ENCODE results near the gene RANBP9.

Gene RANBP9

DNA sequence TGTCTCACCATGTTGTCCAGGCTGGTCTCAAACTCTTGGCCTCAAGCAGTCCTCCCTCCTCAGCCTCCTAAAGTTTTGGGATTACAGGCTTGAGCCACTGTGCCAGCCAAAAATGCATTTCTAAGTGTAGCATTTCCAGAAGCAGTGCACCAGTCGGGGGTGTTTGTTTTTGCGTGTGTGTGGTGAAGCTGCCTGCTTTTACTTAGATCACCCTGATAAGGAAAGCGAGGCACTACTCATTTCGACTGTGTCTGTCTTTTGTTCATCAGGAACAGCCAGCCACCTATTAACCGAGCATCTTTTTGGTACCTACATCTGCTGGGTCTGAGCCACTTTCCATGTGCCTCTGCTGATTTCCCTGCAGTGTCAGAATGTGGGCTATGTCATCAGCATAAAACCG is 118.5 kb downstream of the RANBP9 start:
- DNase-seq = no peak

DNA sequence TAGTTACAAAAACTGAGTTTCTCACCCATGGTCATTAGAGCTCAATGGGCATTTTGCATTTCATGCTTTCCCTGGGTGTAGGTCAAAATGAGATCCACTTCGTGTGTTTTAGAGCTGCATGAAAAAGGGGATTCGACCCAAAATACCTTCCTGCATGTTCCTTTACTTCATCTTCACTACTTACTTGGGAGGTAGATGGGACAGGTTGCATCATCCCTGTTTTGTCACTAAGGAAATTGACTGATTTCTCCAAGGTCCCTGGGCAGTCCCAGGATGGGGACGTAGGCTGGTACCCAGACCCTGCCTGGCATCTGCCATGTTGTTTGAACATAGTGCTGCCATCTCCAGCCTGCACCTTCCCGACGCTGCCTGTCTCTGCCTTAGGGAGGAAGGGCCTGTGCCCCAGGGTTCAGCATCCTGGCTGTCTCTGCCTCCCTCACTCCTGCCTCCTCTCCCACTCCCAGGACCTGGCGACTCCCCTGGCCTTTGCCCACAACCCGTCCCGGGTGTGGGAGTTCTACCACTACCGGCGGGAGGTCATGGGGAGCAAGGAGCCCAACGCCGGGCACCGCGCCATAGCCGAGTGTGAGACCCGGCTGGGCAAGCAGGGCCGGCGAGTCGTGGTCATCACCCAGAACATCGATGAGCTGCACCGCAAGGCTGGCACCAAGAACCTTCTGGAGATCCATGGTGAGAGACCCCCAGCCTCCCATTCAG is 120.3 kb downstream of the RANBP9 start:
- DNase-seq = no peak

DNA sequence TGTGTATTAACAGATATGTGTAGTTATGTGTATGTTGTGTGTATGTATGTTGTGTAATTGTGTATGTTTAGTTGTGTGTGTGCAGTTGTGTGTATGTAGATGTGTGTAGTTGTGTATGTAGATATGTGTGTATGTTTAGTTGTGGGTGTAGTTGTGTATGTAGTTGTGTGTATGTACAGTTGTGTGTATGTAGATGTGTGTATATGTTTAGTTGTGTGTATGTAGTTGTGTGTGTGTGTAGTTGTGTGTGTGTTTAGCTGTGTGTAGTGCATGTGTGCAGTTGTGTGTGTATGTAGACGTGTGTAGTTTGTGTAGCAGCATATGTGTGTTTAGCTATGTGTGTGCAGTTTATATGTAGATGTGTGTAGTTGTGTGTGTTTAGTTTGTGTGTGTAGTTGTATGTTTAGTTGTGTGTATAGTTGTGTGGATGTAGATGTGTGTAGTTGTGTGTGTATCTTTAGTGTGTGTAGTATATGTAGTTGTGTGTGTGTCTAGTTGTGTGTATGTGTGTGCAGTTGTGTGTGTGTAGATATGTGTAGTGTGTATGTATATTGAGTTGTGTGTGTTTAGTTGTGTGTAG is 121.0 kb downstream of the RANBP9 start:
- no peak for DNase-seq

DNA sequence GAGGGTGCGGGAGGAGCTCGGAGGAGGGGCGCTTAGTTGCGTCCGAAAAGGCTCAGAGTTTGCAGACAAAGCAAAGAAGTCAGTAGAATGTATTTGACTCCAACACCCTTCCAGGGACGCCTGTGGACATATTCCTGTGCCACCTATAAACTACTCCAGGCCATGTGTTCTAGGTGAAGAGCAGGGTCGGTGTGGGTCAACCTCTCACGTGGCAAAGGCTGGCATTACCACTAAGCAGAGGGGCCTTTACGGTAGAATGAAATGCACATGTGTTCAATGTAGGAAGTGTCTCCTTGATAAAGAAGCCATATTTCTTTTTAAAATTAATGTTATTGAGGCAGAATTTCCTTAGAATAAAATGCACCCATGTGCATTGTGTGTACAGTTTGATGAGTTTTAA is 121.8 kb downstream of the RANBP9 start:
- no peak for DNase-seq

DNA sequence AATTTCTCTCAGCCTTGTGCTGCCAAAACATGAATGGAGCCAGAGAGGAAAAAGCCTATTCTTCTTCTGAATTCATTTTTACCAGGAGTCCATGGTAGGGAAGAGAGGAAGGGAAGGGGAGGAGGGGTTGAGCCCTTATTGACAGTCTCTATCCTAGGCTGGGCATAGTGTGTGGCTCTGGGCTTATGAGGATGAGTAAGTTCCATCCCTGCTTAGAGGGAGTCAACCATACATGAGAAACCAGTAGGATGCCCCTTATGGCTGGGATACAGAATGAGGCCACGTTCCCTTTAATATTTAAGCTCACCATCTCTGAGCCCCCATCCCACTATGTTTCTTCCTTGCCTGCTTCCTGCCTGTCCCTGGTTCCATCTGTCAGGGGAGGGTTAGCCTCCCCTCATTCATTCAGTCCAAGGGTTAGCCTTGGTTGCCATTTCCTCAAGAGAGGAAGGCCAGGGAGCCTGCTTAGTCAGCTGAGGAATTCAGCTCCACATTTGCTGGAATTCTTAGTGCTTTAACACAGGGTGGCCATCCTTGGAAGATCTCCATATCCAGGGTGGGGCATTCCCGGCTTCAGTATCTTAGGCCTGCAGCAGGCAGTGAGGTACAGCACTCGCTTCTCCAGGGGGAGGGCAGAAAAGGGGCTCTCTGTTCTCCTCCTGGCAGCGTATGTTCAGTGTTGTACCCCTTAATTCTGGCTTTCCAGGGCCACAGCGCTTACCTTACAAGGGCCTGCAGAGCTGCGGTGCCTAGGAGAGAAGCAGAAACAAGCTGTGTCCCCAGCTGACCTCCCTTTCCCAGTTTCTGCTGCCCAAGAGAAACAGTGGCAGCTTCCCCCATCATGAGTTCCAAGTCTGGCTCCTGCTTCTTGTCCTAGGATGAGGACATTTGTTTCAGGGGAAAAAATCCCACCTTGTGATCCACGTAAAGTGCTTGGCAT is 124.8 kb downstream of the RANBP9 start:
- DNase-seq = no peak

DNA sequence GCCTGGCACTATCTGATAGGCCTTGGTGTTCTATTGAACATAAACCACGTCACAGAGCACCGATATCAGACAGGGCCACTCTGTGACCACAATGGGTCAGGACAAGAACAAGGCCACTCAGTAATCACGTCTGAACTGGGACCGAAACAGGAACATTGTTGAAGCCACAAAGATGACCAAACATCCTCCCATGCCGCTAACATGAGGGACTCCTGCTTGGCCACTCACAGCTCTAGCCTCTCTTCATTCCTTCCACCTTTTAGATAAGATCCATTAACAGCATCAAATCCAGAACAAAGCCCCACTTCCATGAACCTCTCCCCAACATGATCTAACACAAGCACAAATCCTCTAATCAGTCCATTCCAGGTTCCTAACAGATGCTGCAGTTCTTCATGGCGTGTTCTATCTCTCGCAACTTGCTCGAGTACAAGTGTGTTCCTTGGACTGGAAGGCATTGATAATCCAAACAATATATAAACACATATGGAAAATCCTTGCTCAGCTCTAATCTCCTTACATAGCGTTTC is 129.9 kb downstream of the RANBP9 start:
- DNase-seq = no peak

DNA sequence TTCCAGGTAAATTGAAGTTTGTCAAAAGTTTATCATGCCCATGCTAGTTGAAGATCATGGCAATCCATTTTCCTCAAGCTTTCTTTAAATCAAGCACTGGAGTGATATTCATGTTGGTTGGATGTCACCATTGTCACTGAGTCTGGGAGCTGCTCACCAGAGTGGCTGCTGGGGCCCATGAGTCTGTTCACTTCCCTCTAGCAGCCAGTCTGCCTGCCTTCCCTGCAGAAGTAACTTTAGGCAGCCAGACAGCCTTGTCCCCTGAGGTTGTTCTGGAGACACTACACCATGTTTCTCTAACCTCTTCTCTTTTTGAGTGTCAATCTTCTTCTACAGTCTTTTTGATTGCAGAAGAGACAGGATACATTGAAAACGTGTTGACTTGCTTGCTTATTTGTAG is 131.7 kb downstream of the RANBP9 start:
- no peak for DNase-seq

DNA sequence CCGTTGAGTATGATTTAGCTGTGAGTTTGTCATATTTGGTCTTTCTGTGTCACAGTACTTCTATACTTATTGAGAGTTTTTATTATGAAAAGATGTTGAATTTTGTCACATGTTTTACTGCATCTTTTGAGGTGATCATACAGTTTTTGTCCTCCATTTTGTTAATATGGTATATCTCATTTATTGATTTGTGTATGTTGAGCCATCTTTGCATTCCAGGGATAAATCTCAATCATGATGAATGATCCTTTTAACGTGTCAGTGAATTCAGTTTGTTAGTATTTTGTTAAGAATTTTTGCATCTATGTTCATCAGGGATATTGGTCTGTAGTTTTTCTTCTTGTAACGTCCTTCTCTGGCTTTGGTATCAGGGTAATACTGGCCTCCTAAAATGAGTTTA is 133.7 kb downstream of the RANBP9 start:
- DNase-seq = no peak

DNA sequence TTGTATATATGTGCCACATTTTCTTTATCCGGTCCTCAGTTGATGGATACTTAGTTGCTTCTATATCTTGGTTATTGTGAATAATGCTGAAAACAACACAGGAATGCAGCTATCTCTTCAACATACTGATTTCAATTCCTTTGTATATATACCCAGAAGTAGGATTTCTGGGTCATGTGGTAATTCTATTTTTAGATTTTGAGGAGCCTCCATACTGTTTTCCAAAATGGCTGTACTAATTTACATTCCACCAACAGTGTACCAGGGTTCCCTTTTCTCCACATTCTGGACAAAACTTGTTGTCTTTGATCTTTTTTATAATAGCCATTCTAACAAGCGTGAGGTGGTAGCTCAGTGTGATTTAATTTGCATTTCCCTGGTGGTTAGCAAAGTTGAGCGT is 135.6 kb downstream of the RANBP9 start:
- no peak for DNase-seq

DNA sequence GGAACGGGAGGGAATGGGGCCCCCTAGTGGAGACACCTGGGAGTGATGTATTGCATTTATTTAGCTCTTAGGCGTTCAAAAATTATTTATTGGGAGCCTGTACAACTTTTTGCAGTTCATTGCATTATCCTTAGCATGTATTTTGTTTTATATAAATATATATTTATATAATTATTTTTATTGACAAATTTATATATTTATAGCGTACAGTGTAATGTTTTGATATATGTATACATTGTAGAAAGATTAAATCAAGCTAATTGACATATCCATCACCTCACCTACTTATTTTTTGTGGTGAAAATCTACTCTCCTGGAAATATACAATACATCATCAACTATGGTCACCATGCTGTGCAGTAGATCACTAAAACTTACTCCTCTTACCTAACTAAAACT is 136.3 kb downstream of the RANBP9 start:
- no peak for DNase-seq

DNA sequence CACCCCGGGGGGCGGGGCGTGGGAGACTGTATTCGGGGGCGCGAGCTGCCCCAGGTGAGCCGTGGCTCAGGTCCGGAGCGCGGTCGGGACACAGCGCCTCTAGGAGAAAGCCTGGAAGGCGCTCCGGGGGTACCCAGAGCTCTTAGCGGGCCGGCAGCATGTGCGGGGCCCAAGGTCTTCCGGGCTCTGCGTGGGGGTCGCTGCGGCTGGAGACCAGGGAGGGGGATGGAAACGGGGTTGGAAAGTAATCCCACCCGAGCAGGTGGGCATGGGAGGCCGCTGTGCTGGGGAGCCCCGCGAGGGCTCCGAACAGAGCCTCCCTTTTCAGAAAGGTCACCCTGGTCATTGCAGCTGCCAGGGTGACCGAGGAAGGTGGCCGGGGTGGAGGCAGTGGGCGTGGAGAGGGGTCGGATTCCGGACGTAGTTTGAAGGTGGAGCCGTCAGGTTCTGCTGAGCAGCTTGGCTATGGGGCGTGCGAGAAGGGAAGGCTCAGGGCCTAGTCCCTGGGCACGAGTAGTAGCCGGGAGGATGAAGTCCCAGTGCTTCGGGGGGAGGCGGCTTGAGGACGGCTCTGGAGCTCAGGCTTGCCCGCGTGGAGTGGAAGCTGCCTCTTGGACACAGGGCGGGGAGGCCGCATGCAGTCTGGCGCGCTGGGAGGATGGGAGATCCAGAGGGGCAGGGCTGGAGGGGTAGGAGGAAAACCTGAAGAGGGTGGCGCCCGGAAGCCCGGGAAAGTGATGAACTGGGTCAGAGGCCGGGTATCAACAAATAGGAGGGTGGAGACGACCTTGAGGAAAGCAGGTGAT is 136.9 kb downstream of the RANBP9 start, which contains the start of gene SIRT5:
SIRT5 (plus strand) TSS at position 31 of the 806 bp plus-strand sequence. CDS start 9,510 bp downstream, outside the sequence.
- peak; percentile 93 for DNase-seq

DNA sequence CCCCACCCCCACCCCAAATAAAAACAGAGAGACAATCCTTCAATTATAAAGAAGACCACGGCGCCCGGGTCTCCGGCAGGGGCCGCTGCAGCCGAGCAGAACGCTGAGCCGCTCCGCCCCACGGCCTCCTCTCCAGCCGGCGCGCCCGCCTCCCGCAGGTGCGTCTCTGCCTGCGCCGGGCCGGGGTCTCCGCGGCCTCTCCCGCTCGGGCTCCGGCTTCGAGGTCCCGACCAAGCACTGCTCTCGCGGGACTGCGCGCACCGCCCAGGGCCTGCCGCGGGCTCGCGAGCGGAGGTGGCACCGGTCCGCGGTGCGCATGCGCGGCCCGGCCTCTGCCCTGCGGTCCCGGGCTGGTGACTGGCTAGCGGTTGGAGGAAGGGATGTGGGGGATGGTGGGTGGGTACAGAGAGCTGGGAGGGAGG is 137.5 kb downstream of the RANBP9 start:
- peak; percentile 92 for DNase-seq

DNA sequence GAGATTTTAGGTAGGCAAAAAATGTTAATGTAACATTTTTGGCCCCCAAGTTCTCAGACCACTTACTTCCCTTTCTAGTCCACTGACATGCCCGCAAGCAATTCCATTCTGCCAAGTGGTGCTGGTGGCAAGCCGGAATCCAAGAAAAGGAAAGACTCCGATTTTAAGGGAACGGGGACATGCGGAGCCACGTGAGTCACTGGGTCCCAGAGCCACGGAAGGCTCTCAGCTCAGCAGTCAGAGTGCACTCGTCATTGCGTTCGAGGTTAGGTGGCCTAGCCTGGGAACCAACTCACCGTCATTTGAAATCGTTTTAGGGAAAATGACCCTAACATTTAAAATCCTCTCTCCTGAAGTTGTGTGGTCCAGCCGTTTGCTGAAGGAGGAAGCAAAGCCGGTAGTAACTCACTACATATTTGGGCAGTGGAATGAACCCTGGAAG is 137.9 kb downstream of the RANBP9 start:
- DNase-seq = no peak

DNA sequence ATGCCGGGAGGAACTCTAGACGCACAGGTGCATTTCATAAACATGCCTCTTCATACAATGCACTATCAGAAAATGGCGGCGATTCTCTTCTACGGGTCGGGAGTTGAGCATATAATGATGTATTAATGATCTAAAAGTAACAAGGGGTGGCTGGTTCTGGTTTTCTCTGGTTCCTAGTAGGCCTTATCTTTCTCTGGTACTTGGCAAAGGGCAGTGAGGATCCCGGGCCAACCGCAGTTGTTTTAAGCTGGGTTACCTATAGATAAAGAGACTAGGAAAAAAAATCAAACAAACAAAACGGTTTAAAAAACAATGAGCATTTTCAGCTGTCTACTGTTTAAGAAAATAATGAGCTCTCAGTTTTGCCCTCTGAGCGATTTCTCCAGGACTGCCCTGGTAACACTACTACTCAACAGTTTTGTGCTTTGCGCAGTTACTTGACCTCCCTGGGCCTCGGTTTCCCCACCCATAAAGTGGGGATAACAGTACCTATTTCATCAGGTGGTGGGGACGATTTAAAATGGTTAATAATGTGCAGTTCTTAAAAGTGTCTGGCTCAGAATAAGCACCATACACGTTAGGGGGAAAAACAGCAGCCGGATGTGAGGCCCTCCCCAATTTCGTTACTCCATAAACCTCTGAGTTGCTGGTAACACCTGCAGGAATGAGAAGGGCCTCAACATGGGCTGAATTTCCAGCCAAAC is 138.5 kb downstream of the RANBP9 start:
- no peak for DNase-seq

DNA sequence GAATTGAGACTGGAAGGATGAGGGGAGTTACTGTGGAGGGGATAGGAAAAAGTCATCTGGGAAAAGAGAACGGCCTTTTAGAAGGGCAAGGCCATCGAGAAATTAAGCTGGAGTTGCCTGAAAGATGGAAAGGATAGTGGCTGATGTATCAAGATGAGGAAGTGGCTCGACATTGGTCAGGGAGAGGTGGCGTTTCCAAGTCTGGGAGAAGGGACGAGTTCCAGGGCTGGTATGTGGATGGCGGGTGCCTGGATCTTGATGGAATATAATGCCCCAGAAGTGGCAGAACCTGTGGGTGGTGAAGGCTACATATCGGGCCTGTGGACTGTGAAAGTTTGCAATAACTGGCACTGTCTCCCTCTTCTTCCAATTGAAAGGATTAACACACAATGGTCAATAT is 139.4 kb downstream of the RANBP9 start:
- DNase-seq = no peak

Measured in NCI-H1694 treated with DMSO at 0.1 percent for 48 hours (cell line).